ENCODE data around the gene PIGH. TPM values are rescaled to one million over a fixed set of nuclear protein-coding genes. Genes with fewer than 3 reads are reported as not detected.

Gene PIGH
- total and polyA plus RNA-seq, 5 donors from 2014 or later = 34.8 to 46.2 (median 36.8) TPM

DNA sequence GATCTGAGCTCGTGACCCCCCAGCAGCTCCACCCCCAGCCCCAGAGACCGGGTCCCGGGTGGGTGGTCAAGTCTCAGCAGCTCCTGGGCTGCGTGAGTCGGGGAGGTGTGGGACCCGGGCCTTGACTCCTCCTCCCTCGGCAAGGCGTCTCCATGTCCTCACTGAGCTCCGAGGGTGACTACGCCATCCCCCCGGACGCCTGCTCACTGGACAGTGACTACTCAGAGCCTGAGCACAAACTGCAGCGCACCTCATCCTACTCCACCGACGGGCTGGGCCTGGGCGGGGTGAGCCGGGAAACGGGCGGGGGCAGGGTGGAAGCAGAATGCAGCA is 28.1 kb downstream of the PIGH start:
- no peak overlapping the region for H3K4me3 Mint-ChIP-seq
- no peak for ATAC-seq (ENCODE audit: low read depth in 2 of 2)

DNA sequence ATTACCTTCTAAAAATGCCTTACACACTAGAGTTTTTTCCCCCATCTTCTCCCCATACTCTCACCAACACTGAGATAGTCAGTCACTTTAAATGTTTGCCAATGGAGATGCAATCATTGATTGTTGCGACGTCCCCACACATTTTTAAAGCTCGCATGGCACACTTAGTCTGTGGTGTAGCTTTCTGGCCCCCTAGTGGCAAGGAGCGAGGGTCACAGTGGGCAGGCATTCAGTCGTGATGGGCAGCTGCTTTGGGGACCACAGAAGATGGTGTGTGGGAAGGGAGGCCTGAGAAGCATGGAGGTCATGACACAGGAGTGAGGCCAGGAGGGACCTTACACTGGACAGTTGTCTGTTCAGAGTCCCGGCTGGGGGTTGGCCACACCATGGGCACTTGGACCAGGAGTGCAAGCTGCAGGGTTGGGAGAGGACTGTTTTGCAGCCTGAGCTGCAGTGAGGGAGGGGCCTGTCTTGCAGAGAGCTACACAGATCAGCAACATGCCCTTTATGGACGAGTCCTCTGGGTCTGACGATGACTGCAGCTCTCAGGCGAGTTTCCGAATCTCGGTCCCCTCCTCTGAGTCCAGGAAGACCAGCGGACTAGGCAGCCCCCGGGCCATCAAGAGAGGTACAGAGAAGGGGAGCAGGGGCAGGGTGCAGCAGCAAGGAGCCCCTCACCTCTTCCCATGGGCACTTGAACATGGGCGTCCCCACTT is 28.6 kb downstream of the PIGH start:
- H3K27ac Mint-ChIP-seq = no peak overlapping the region
- Histone ChIP-seq H3K9me3 (ENCODE audit: control insufficient read depth in 2 of 2, low read length in 2 of 2) (no peaks in the 10 kb centered on the region), H3K27me3 (ENCODE audit: control insufficient read depth, insufficient read depth, low read length) (no peaks in the 10 kb centered on the region), H3K27ac (ENCODE audit: insufficient read depth, low read length, poor library complexity, severe bottlenecking) (no peak overlapping the region), H3K4me3 (ENCODE audit: low read depth, low read length) (no peak overlapping the region), H3K4me1 (ENCODE audit: control insufficient read depth, insufficient read depth, low read length, poor library complexity, severe bottlenecking) (peaks cover 4% of the 10 kb centered on the region), H3K36me3 (ENCODE audit: control insufficient read depth, insufficient read depth, low read length) (no peaks in the 10 kb centered on the region)
- peak; percentile 49 to 70 (median 65) for DNase-seq
- H3K9me3 Mint-ChIP-seq = no peaks in the 10 kb centered on the region
- peaks cover 7% of the 10 kb centered on the region for H3K27me3 Mint-ChIP-seq
- no peak overlapping the region for H3K4me3 Mint-ChIP-seq
- H3K4me1 Mint-ChIP-seq = no peaks in the 10 kb centered on the region
- ATAC-seq (ENCODE audit: low read depth in 2 of 2) = peak; percentile 74 to 79
- H3K36me3 Mint-ChIP-seq = no peaks in the 10 kb centered on the region

More for the DNA sequence above, 28.1 kb downstream of the PIGH start:
- H3K36me3 Mint-ChIP-seq = no peaks in the 10 kb centered on the region
- H3K4me1 Mint-ChIP-seq = no peaks in the 10 kb centered on the region
- no peaks in the 10 kb centered on the region for H3K9me3 ChIP-seq (ENCODE audit: control insufficient read depth in 2 of 2, low read length in 2 of 2)
- H3K27ac ChIP-seq (ENCODE audit: insufficient read depth, low read length, poor library complexity, severe bottlenecking) = no peak overlapping the region
- no peak overlapping the region for H3K4me3 ChIP-seq (ENCODE audit: low read depth, low read length)
- no peaks in the 10 kb centered on the region for H3K9me3 Mint-ChIP-seq
- peaks cover 4% of the 10 kb centered on the region for H3K4me1 ChIP-seq (ENCODE audit: control insufficient read depth, insufficient read depth, low read length, poor library complexity, severe bottlenecking)
- H3K36me3 ChIP-seq (ENCODE audit: control insufficient read depth, insufficient read depth, low read length) = no peaks in the 10 kb centered on the region
- DNase-seq = no peak
- no peak overlapping the region for H3K27ac Mint-ChIP-seq
- no peaks in the 10 kb centered on the region for H3K27me3 ChIP-seq (ENCODE audit: control insufficient read depth, insufficient read depth, low read length)
- peaks cover 7% of the 10 kb centered on the region for H3K27me3 Mint-ChIP-seq

DNA sequence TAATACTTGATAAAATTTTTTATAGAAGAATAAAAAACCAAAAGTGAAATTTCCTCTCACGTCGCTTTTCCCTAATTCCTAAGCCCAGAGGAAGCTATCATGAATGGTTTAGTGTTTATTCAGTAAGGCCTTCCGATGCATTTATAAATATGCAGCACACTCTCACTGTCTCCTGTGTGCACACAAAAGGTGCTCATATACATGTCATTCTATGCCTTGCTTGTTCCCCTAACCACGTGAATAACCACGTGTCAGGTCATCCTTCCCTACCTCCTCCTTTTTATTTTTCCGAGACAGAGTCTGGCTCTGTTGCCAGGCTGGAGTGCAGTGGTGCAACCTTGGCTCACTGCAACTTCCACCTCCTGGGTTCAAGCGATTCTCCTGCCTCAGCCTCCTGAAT is 29.6 kb downstream of the PIGH start:
- no peaks in the 10 kb centered on the region for H3K9me3 ChIP-seq (ENCODE audit: control insufficient read depth in 2 of 2, low read length in 2 of 2)
- ATAC-seq (ENCODE audit: low read depth in 2 of 2) (no peak), DNase-seq (no peak)
- H3K27me3 Mint-ChIP-seq = peaks cover 7% of the 10 kb centered on the region
- peaks cover 4% of the 10 kb centered on the region for H3K4me1 ChIP-seq (ENCODE audit: control insufficient read depth, insufficient read depth, low read length, poor library complexity, severe bottlenecking)
- H3K36me3 ChIP-seq (ENCODE audit: control insufficient read depth, insufficient read depth, low read length) = no peaks in the 10 kb centered on the region
- H3K27ac Mint-ChIP-seq = no peak overlapping the region
- H3K27me3 ChIP-seq (ENCODE audit: control insufficient read depth, insufficient read depth, low read length) = no peaks in the 10 kb centered on the region
- no peak overlapping the region for H3K4me3 Mint-ChIP-seq
- no peaks in the 10 kb centered on the region for H3K4me1 Mint-ChIP-seq
- H3K36me3 Mint-ChIP-seq = no peaks in the 10 kb centered on the region
- no peak overlapping the region for H3K4me3 ChIP-seq (ENCODE audit: low read depth, low read length)
- no peaks in the 10 kb centered on the region for H3K9me3 Mint-ChIP-seq
- H3K27ac ChIP-seq (ENCODE audit: insufficient read depth, low read length, poor library complexity, severe bottlenecking) = no peak overlapping the region

GRCh38 chr14:67569651-67570290 is 30.3 kb downstream of the PIGH start:
- no peak overlapping the region for H3K27ac Mint-ChIP-seq
- H3K9me3 Mint-ChIP-seq = no peaks in the 10 kb centered on the region
- peaks cover 7% of the 10 kb centered on the region for H3K27me3 Mint-ChIP-seq
- H3K36me3 Mint-ChIP-seq = no peaks in the 10 kb centered on the region
- H3K27me3 ChIP-seq (ENCODE audit: control insufficient read depth, insufficient read depth, low read length) = no peaks in the 10 kb centered on the region
- DNase-seq = no peak
- no peak overlapping the region for H3K27ac ChIP-seq (ENCODE audit: insufficient read depth, low read length, poor library complexity, severe bottlenecking)
- H3K36me3 ChIP-seq (ENCODE audit: control insufficient read depth, insufficient read depth, low read length) = no peaks in the 10 kb centered on the region
- no peaks in the 10 kb centered on the region for H3K9me3 ChIP-seq (ENCODE audit: control insufficient read depth in 2 of 2, low read length in 2 of 2)
- H3K4me1 Mint-ChIP-seq = no peaks in the 10 kb centered on the region
- H3K4me3 ChIP-seq (ENCODE audit: low read depth, low read length) = no peak overlapping the region
- no peak for ATAC-seq (ENCODE audit: low read depth in 2 of 2)
- peaks cover 4% of the 10 kb centered on the region for H3K4me1 ChIP-seq (ENCODE audit: control insufficient read depth, insufficient read depth, low read length, poor library complexity, severe bottlenecking)
- no peak overlapping the region for H3K4me3 Mint-ChIP-seq

DNA sequence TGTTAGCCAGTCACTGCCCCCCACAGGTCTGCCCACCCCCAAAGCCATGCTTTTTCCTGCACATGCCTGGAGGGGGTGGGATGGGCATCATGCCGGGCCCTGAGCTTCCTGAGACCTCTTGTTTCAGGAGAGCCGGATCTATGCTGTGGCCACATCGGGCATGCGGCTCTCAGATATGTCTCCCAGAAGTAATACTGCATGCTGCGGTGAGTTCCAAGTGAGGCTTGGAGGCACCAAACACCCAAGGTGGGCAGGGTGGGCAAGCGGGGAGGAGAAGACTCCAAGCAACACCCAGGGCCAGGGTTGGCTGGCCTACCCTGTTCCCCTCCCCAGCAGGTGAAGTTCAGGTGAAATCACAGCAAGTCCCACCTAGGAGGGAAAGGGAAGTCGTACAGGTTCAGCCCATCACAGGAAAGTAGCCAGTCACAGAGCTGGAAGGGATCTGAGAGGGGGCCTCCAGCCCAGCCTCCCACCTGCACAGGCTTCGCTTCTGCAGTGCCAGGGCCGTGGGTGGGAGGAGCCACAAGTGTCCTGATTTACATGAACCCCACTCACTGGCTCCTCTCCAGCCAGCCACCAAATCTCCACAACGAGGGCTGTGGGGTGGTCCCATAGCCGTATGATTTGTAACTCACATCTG is 30.9 kb downstream of the PIGH start:
- no peaks in the 10 kb centered on the region for H3K4me1 Mint-ChIP-seq
- no peaks in the 10 kb centered on the region for H3K36me3 ChIP-seq (ENCODE audit: control insufficient read depth, insufficient read depth, low read length)

DNA sequence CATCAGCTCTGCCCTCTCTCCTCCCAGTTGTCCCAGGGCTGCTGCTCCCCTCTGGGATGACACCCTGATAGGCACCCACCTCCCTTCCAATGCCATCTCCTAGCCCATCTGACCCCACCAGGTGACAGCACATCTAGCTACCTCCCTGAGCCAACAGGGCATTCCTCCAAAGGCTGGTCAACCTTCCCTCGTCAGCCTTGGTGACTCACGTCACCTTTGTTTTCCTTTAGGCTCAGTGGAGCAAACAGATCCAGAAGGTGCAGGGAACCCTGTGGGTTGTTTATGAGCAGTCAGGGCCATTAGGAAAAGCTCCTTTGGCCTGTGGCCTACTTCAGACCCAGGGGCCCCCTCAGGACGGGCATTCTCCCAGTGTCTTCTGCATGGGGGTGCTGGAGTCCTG is 32.4 kb downstream of the PIGH start:
- Mint-ChIP-seq H3K27me3 (peaks cover 7% of the 10 kb centered on the region), H3K9me3 (no peaks in the 10 kb centered on the region), H3K36me3 (no peaks in the 10 kb centered on the region), H3K27ac (peak overlapping the region in 1 of 3 donors; percentile 20), H3K4me3 (no peak overlapping the region), H3K4me1 (no peaks in the 10 kb centered on the region)
- Histone ChIP-seq H3K27me3 (ENCODE audit: control insufficient read depth, insufficient read depth, low read length) (no peaks in the 10 kb centered on the region), H3K4me1 (ENCODE audit: control insufficient read depth, insufficient read depth, low read length, poor library complexity, severe bottlenecking) (peaks cover 4% of the 10 kb centered on the region), H3K4me3 (ENCODE audit: low read depth, low read length) (no peak overlapping the region), H3K27ac (ENCODE audit: insufficient read depth, low read length, poor library complexity, severe bottlenecking) (no peak overlapping the region), H3K9me3 (ENCODE audit: control insufficient read depth in 2 of 2, low read length in 2 of 2) (no peaks in the 10 kb centered on the region), H3K36me3 (ENCODE audit: control insufficient read depth, insufficient read depth, low read length) (no peaks in the 10 kb centered on the region)
- DNase-seq (no peak), ATAC-seq (ENCODE audit: low read depth in 2 of 2) (no peak)

More for the DNA sequence above, 30.9 kb downstream of the PIGH start:
- no peaks in the 10 kb centered on the region for H3K9me3 Mint-ChIP-seq
- DNase-seq (no peak), ATAC-seq (ENCODE audit: low read depth in 2 of 2) (no peak)
- Histone ChIP-seq H3K4me3 (ENCODE audit: low read depth, low read length) (no peak overlapping the region), H3K4me1 (ENCODE audit: control insufficient read depth, insufficient read depth, low read length, poor library complexity, severe bottlenecking) (peaks cover 4% of the 10 kb centered on the region), H3K27me3 (ENCODE audit: control insufficient read depth, insufficient read depth, low read length) (no peaks in the 10 kb centered on the region), H3K9me3 (ENCODE audit: control insufficient read depth in 2 of 2, low read length in 2 of 2) (no peaks in the 10 kb centered on the region), H3K27ac (ENCODE audit: insufficient read depth, low read length, poor library complexity, severe bottlenecking) (no peak overlapping the region)
- H3K27me3 Mint-ChIP-seq = peaks cover 7% of the 10 kb centered on the region
- H3K36me3 Mint-ChIP-seq = no peaks in the 10 kb centered on the region
- no peak overlapping the region for H3K27ac Mint-ChIP-seq
- no peak overlapping the region for H3K4me3 Mint-ChIP-seq

DNA sequence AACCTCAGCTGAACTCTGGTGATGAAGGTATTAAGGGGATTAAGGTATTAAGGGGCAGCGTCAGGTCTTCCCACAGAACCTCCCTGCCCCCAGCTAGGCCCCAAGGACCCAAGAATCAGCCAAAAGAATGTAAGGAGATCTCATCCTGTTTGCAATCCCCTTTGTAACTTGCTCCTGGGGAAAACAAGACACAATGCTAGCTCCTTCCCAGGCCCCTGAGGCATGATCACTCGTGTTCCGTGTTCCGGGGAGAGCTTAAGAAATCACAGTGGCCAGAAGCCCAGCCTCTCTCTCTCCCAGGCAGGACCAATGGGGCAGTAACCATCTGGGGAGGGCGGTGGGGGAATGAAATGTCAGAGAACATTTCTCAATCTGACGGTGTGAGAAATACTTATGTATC is 33.2 kb downstream of the PIGH start:
- Histone ChIP-seq H3K9me3 (ENCODE audit: control insufficient read depth in 2 of 2, low read length in 2 of 2) (no peaks in the 10 kb centered on the region), H3K27me3 (ENCODE audit: control insufficient read depth, insufficient read depth, low read length) (no peaks in the 10 kb centered on the region), H3K36me3 (ENCODE audit: control insufficient read depth, insufficient read depth, low read length) (no peaks in the 10 kb centered on the region), H3K27ac (ENCODE audit: insufficient read depth, low read length, poor library complexity, severe bottlenecking) (no peak overlapping the region), H3K4me3 (ENCODE audit: low read depth, low read length) (no peak overlapping the region), H3K4me1 (ENCODE audit: control insufficient read depth, insufficient read depth, low read length, poor library complexity, severe bottlenecking) (peaks cover 4% of the 10 kb centered on the region)
- Mint-ChIP-seq H3K4me3 (no peak overlapping the region), H3K27ac (no peak overlapping the region), H3K36me3 (no peaks in the 10 kb centered on the region), H3K4me1 (no peaks in the 10 kb centered on the region), H3K27me3 (peaks cover 7% of the 10 kb centered on the region), H3K9me3 (no peaks in the 10 kb centered on the region)
- ATAC-seq (ENCODE audit: low read depth in 2 of 2) (no peak), DNase-seq (no peak)
